Measurements from ENCODE around the gene PCMT1. TPM values are rescaled to one million over a fixed set of nuclear protein-coding genes. Genes with fewer than 3 reads are reported as not detected.

PCMT1 gene
- total RNA-seq, 1 experiment from 2014 or later: 117 TPM

DNA sequence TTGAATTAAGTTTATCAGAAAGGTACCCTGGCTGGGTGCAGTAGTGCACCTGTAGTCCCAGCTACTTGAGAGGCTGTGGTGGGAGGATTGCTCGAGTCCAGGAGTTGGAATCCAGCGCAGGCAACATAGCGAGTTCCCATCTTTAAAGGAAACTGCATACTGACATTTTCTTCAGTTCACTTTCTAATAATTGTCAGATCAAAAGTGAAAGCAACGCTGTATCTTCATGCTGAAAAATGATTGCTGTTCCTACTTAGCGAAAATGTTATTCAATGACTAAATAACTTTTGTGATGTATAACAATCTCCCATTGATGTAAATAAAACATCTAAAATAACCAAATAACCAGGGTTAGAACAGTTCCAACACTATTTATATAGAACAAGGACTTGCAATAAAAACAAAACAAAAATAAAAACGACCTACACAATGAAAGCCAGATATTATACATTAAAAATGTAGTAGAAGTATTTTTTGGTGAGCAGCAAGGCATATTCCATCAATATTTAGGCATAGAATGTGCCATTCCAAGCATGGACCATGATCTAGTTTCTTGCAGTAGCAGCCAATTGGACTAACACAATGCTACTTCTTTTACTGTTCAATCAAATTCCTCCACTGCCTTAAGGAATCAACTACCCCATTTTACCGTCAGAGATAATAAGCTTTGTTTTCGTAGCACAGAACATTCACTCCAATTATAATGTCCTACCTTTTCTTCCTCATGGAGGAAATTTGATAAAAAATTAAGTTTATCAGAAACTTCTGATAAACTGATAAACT, 33.2 kb upstream of the PCMT1 start:
- DNase-seq (ENCODE audit: unreplicated experiment): peak; percentile 18
- peaks cover 6% of the 10 kb centered on the region for H3K4me1 Mint-ChIP-seq (ENCODE audit: insufficient read depth, unreplicated experiment)
- ChIA-PET CTCF (interaction anchor here (0.5 to 1.3 kb wide), 6 partner anchors 13 to 180 kb away, joined by 3 to 5 read pairs (median 4); no protein-coding TSS in a partner anchor), POLR2A (interaction anchor here (0.5 to 7.0 kb wide), 25 partner anchors 10 to 639 kb away, joined by 3 to 138 read pairs (median 5); partner anchors contain the start of genes GINM1, KATNA1, NUP43 and PCMT1)
- no peaks in the 10 kb centered on the region for H3K9me3 Mint-ChIP-seq (ENCODE audit: unreplicated experiment)
- H3K4me3 Mint-ChIP-seq (ENCODE audit: unreplicated experiment): peak overlapping the region; percentile 83
- H3K36me3 Mint-ChIP-seq (ENCODE audit: insufficient read depth, unreplicated experiment): peaks cover 15% of the 10 kb centered on the region
- H3K27me3 Mint-ChIP-seq (ENCODE audit: insufficient read depth, unreplicated experiment): no peaks in the 10 kb centered on the region
- BruUV-seq (replicated peaks): no TSS peak
- TF ChIP-seq CTCF (IDR thresholded peaks at IDR 0.05; ENCODE audit: unreplicated experiment): no peak
- peak overlapping the region; percentile 42 for H3K27ac Mint-ChIP-seq (ENCODE audit: low read depth, unreplicated experiment)
- intact Hi-C loops (cut with micrococcal nuclease): loop anchor here (2.0 kb wide), 1 partner anchor 152 kb away; no protein-coding TSS in a partner anchor

GRCh38 chr6:149717255-149717587, 32.3 kb upstream of the PCMT1 start:
- TF ChIP-seq CTCF (IDR thresholded peaks at IDR 0.05; ENCODE audit: unreplicated experiment): no peak
- ChIA-PET CTCF (interaction anchor here (0.5 to 1.3 kb wide), 5 partner anchors 19 to 179 kb away, joined by 3 to 4 read pairs (median 4); no protein-coding TSS in a partner anchor), POLR2A (interaction anchor here (0.6 to 7.0 kb wide), 38 partner anchors 9 to 1673 kb away, joined by 3 to 138 read pairs (median 4); partner anchors contain the start of genes GINM1, KATNA1, NUP43 and PCMT1)
- H3K9me3 Mint-ChIP-seq (ENCODE audit: unreplicated experiment): no peaks in the 10 kb centered on the region
- no TSS peak for BruUV-seq (replicated peaks)
- H3K4me1 Mint-ChIP-seq (ENCODE audit: insufficient read depth, unreplicated experiment): no peaks in the 10 kb centered on the region
- peaks cover 18% of the 10 kb centered on the region for H3K36me3 Mint-ChIP-seq (ENCODE audit: insufficient read depth, unreplicated experiment)
- peak overlapping the region; percentile 82 for H3K27ac Mint-ChIP-seq (ENCODE audit: low read depth, unreplicated experiment)
- no peak for DNase-seq (ENCODE audit: unreplicated experiment)
- H3K4me3 Mint-ChIP-seq (ENCODE audit: unreplicated experiment): peak overlapping the region; percentile 83
- intact Hi-C loops (cut with micrococcal nuclease): loop anchor here (1.0 to 2.0 kb wide), 2 partner anchors 69 to 152 kb away; partner anchors contain the start of gene KATNA1
- H3K27me3 Mint-ChIP-seq (ENCODE audit: insufficient read depth, unreplicated experiment): no peaks in the 10 kb centered on the region

DNA sequence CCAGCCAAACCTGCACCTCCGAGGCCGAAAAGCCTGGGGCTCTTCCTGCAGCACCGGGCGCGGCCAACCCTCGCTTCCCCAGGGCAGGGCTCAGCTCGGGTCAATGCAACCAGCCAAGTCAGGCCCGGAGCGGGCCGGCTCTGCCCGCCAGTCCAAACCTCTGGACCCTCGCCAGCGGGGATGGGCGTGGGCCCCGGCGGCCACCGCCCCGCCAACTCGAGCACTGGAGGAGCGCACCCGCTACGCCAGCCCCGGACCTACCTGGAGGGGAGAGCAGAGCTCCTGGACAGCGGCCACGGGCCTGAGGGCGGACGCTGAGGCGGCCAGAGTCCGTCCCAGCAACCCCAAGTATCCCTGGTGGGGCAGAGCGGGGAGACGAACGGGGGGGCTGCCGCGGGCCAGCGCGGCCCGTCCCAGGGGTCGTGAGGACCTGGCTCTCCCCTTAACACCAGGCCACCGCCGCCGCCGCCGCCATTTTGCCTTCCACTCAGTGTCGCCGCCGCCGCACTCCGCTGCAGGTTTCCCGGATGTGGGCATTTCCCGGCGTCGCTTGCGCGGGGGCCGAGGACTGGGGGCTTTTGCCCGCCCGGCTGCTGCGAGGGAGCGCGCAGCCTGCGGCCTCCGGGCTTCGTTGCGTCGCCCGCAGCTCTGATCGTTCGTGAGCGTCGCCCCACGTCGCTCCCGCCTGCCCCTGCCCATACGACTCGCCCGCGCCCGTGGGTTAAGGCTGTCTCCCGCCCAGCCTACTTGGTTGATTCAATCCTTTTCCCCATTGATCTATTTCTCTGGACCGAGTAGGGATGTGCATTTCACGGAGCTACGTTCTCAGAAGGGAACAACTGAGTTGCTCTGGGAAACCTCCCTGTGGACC, 31.7 kb upstream of the PCMT1 start, which contains the start of gene LATS1:
Gene LATS1, minus strand, starts transcription at position 514 of the 871 bp plus-strand sequence. CDS start 15,975 bp downstream, outside the sequence.
- Mint-ChIP-seq H3K36me3 (ENCODE audit: insufficient read depth, unreplicated experiment) (peaks cover 20% of the 10 kb centered on the region), H3K27ac (ENCODE audit: low read depth, unreplicated experiment) (peak within 1 kb of the TSS; percentile 82), H3K4me3 (ENCODE audit: unreplicated experiment) (peak within 1 kb of the TSS; percentile 83), H3K9me3 (ENCODE audit: unreplicated experiment) (no peaks in the 10 kb centered on the region), H3K4me1 (ENCODE audit: insufficient read depth, unreplicated experiment) (no peaks in the 10 kb centered on the region), H3K27me3 (ENCODE audit: insufficient read depth, unreplicated experiment) (no peaks in the 10 kb centered on the region)
- POLR2A ChIA-PET: interaction anchor here (0.6 to 7.0 kb wide), 46 partner anchors 9 to 1673 kb away, joined by 3 to 138 read pairs (median 4); partner anchors contain the start of genes GINM1, KATNA1, NUP43 and PCMT1
- intact Hi-C loops (cut with micrococcal nuclease): loop anchor here (1.0 to 2.0 kb wide), 2 partner anchors 70 to 153 kb away; partner anchors contain the start of gene KATNA1
- no TSS peak for BruUV-seq (replicated peaks)
- CTCF ChIA-PET: interaction anchor here (0.7 to 1.3 kb wide), 5 partner anchors 13 to 302 kb away, joined by 3 to 4 read pairs (median 3); no protein-coding TSS in a partner anchor
- TF ChIP-seq CTCF (IDR thresholded peaks at IDR 0.05; ENCODE audit: unreplicated experiment): no peak
- DNase-seq (ENCODE audit: unreplicated experiment): peak; percentile 93
